HEK293 (cell line): Measurements from ENCODE around the gene ACTRT2.

Experiments used
- CTCF ChIA-PET: fragments of 350-600 bp; formaldehyde crosslinking; extraction: SDS; loops from one replicate; lab custom pipeline; 2021; ENCODE audit warnings: antibody characterized with exemption; lab: Yijun Ruan, JAX
- POLR2A ChIA-PET: fragments of 300-600 bp; formaldehyde crosslinking; extraction: SDS; loops from one replicate; lab custom pipeline; 2020; ENCODE audit warnings: antibody characterized with exemption, inconsistent platforms; lab: Yijun Ruan, JAX
- H3K27ac ChIP-seq: fragments of 200-500 bp; sonication (Bioruptor generic); 2 replicates; pipeline ENCODE4 v1.5.1; 2014; ENCODE audit warnings: low read depth, low read length, control low read depth, inconsistent platforms; ENCODE audit errors: extremely low read depth
- H3K36me3 ChIP-seq, 2 experiments: fragments of 200-500 bp in 1 of 2; sonication (Bioruptor generic) in 1 of 2; 1 replicate in 1 of 2; 2 replicates in 1 of 2; pipeline ENCODE4 v1.5.1; 2014 to 2017; ENCODE audit warnings: inconsistent platforms in 2 of 2, low read length in 2 of 2; ENCODE audit not compliant: control insufficient read depth in 2 of 2, insufficient read depth in 1 of 2
- H3K4me1 ChIP-seq: fragments of 200-500 bp; sonication (Bioruptor generic); 2 replicates; pipeline ENCODE4 v1.5.1; 2014; ENCODE audit warnings: mild to moderate bottlenecking, low read length, inconsistent platforms; ENCODE audit not compliant: control insufficient read depth, insufficient read depth
- H3K4me3 ChIP-seq: 2 replicates; pipeline ENCODE4 v1.5.1; 2011; ENCODE audit warnings: low read depth, mild to moderate bottlenecking, control low read depth, low read length, moderate library complexity
- H3K9me3 ChIP-seq: fragments of 200-500 bp; sonication (Bioruptor generic); 2 replicates; pipeline ENCODE4 v1.5.1; 2014; ENCODE audit warnings: low read depth, low read length, inconsistent platforms; ENCODE audit not compliant: control insufficient read depth, insufficient read depth
- AEBP2 ChIP-seq: fragments of 450-650 bp; formaldehyde crosslinking; IDR thresholded peaks from 2 replicates; pipeline ENCODE4 v1.5.1; 2016; ENCODE audit warnings: missing biosample characterization, missing genetic modification characterization, borderline replicate concordance
- GLI2 ChIP-seq: fragments of 450-650 bp; formaldehyde crosslinking; IDR thresholded peaks from 2 replicates; pipeline ENCODE4; 2017; ENCODE audit warnings: missing biosample characterization, missing genetic modification characterization, low read depth, borderline replicate concordance
- GLIS1 ChIP-seq: fragments of 450-650 bp; formaldehyde crosslinking; IDR thresholded peaks from 2 replicates; pipeline ENCODE4 v1.5.1; 2016; ENCODE audit warnings: missing biosample characterization, missing genetic modification characterization
- HIC1 ChIP-seq: fragments of 450-650 bp; formaldehyde crosslinking; IDR thresholded peaks from 2 replicates; pipeline ENCODE4 v1.5.1; 2016; ENCODE audit warnings: missing biosample characterization, missing genetic modification characterization
- KLF10 ChIP-seq: fragments of 450-650 bp; IDR thresholded peaks from 2 replicates; pipeline ENCODE4 v1.5.1; 2018; ENCODE audit warnings: missing biosample characterization, mild to moderate bottlenecking, missing genetic modification characterization
- KLF8 ChIP-seq: fragments of 450-650 bp; formaldehyde crosslinking; IDR thresholded peaks from 2 replicates; pipeline ENCODE4 v1.5.1; 2016; ENCODE audit warnings: missing biosample characterization, missing genetic modification characterization
- OVOL3 ChIP-seq: fragments of 450-650 bp; formaldehyde crosslinking; IDR thresholded peaks from 2 replicates; pipeline ENCODE4 v1.5.1; 2016; ENCODE audit warnings: missing biosample characterization, missing genetic modification characterization
- SCRT2 ChIP-seq: fragments of 450-650 bp; formaldehyde crosslinking; IDR thresholded peaks from 2 replicates; pipeline ENCODE4 v1.5.1; 2016; ENCODE audit warnings: missing biosample characterization, missing genetic modification characterization
- WT1 ChIP-seq: fragments of 450-650 bp; formaldehyde crosslinking; IDR thresholded peaks from 2 replicates; pipeline ENCODE4 v1.5.1; 2016; ENCODE audit warnings: missing biosample characterization, missing genetic modification characterization
- YY2 ChIP-seq: fragments of 450-650 bp; formaldehyde crosslinking; IDR thresholded peaks from 2 replicates; pipeline ENCODE4 v1.5.1; 2016; ENCODE audit warnings: missing biosample characterization, missing genetic modification characterization
- ZBTB48 ChIP-seq: fragments of 450-650 bp; formaldehyde crosslinking; IDR thresholded peaks from 2 replicates; pipeline ENCODE4 v1.5.1; 2016; ENCODE audit warnings: missing biosample characterization, missing genetic modification characterization
- ZBTB49 ChIP-seq: fragments of 450-650 bp; formaldehyde crosslinking; IDR thresholded peaks from 2 replicates; pipeline ENCODE4 v1.5.1; 2016; ENCODE audit warnings: missing biosample characterization, missing genetic modification characterization, low read depth
- ZEB2 ChIP-seq: fragments of 450-650 bp; formaldehyde crosslinking; IDR thresholded peaks from 2 replicates; pipeline ENCODE4 v1.5.1; 2016; ENCODE audit warnings: missing biosample characterization, missing genetic modification characterization
- ZIC2 ChIP-seq: fragments of 450-650 bp; formaldehyde crosslinking; IDR thresholded peaks from 2 replicates; pipeline ENCODE4 v1.5.1; 2016; ENCODE audit warnings: missing biosample characterization, missing genetic modification characterization
- ZNF10 ChIP-seq: fragments of 450-650 bp; formaldehyde crosslinking; IDR thresholded peaks from 2 replicates; pipeline ENCODE4 v1.5.1; 2017; ENCODE audit warnings: missing biosample characterization, missing genetic modification characterization
- ZNF169 ChIP-seq: fragments of 450-650 bp; formaldehyde crosslinking; IDR thresholded peaks from 2 replicates; pipeline ENCODE4 v1.5.1; 2016; ENCODE audit warnings: missing biosample characterization, missing genetic modification characterization
- ZNF19 ChIP-seq: fragments of 450-650 bp; formaldehyde crosslinking; IDR thresholded peaks from 2 replicates; pipeline ENCODE4; 2016; ENCODE audit warnings: missing biosample characterization, missing genetic modification characterization, low read depth
- ZNF248 ChIP-seq: fragments of 450-650 bp; formaldehyde crosslinking; IDR thresholded peaks from 2 replicates; pipeline ENCODE4 v1.5.1; 2017; ENCODE audit warnings: missing biosample characterization, missing genetic modification characterization
- ZNF324 ChIP-seq: fragments of 450-650 bp; formaldehyde crosslinking; IDR thresholded peaks from 2 replicates; pipeline ENCODE4 v1.5.1; 2016; ENCODE audit warnings: missing biosample characterization, missing genetic modification characterization
- ZNF341 ChIP-seq: fragments of 450-650 bp; formaldehyde crosslinking; IDR thresholded peaks from 2 replicates; pipeline ENCODE4; 2016; ENCODE audit warnings: low read depth, missing biosample characterization, missing genetic modification characterization
- ZNF513 ChIP-seq: fragments of 450-650 bp; IDR thresholded peaks from 2 replicates; pipeline ENCODE4 v1.5.1; 2018; ENCODE audit warnings: missing biosample characterization, missing genetic modification characterization
- ZNF530 ChIP-seq: fragments of 450-650 bp; formaldehyde crosslinking; IDR thresholded peaks from 2 replicates; pipeline ENCODE4 v1.5.1; 2016; ENCODE audit warnings: low read depth, missing biosample characterization, missing genetic modification characterization
- ZNF544 ChIP-seq: fragments of 450-650 bp; formaldehyde crosslinking; IDR thresholded peaks from 2 replicates; pipeline ENCODE4 v1.5.0; 2017; ENCODE audit warnings: missing biosample characterization, missing genetic modification characterization
- ZNF596 ChIP-seq: fragments of 450-650 bp; IDR thresholded peaks from 2 replicates; pipeline ENCODE4 v1.5.0; 2018; ENCODE audit warnings: missing biosample characterization, mild to moderate bottlenecking, missing genetic modification characterization, moderate library complexity
- ZNF610 ChIP-seq: fragments of 450-650 bp; formaldehyde crosslinking; IDR thresholded peaks from 2 replicates; pipeline ENCODE4 v1.5.1; 2016; ENCODE audit warnings: missing biosample characterization, missing genetic modification characterization, borderline replicate concordance
- ZNF654 ChIP-seq: fragments of 450-650 bp; formaldehyde crosslinking; IDR thresholded peaks from 2 replicates; pipeline ENCODE4 v1.5.1; 2016; ENCODE audit warnings: low read depth, missing biosample characterization, missing genetic modification characterization
- ZNF701 ChIP-seq: fragments of 450-650 bp; formaldehyde crosslinking; IDR thresholded peaks from 2 replicates; pipeline ENCODE4 v1.5.1; 2016; ENCODE audit warnings: missing biosample characterization, missing genetic modification characterization
- ZSCAN23 ChIP-seq: fragments of 450-650 bp; formaldehyde crosslinking; IDR thresholded peaks from 2 replicates; pipeline ENCODE4 v1.5.1; 2016; ENCODE audit warnings: missing biosample characterization, missing genetic modification characterization
- ZSCAN5A ChIP-seq: fragments of 450-650 bp; formaldehyde crosslinking; IDR thresholded peaks from 2 replicates; pipeline ENCODE4 v1.5.1; 2016; ENCODE audit warnings: missing biosample characterization, missing genetic modification characterization

Gene ACTRT2

GRCh38 chr1:3009556-3009955 lies 11.7 kb upstream of the ACTRT2 start:
- ChIA-PET POLR2A (no interaction called here), CTCF (no interaction called here)
- Histone ChIP-seq H3K4me3 (no peak overlapping the region), H3K36me3 (no peaks in the 10 kb centered on the region), H3K9me3 (no peaks in the 10 kb centered on the region), H3K4me1 (no peaks in the 10 kb centered on the region), H3K27ac (no peak overlapping the region)
- TF ChIP-seq ZNF654 (tag by site-specific recombination) (no peak), OVOL3 (no peak), ZEB2 (no peak), ZNF596 (no peak), HIC1 (tag by site-specific recombination) (no peak), ZNF341 (tag by site-specific recombination) (no peak), KLF10 (no peak), GLIS1 (tag by site-specific recombination) (no peak), SCRT2 (no peak), ZNF248 (no peak), ZSCAN5A (tag by site-specific recombination) (no peak), ZNF19 (tag by site-specific recombination) (no peak), ZSCAN23 (tag by site-specific recombination) (no peak), ZNF10 (tag by site-specific recombination) (no peak), ZBTB48 (tag by site-specific recombination) (no peak), ZNF610 (tag by site-specific recombination) (no peak), ZNF513 (no peak), GLI2 (tag by site-specific recombination) (no peak), ZBTB49 (tag by site-specific recombination) (no peak)

- H3K4me1 ChIP-seq: no peaks in the 10 kb centered on the region
- H3K4me3 ChIP-seq: no peak overlapping the region
- H3K27ac ChIP-seq: no peak overlapping the region
- CTCF ChIA-PET: no interaction called here
- H3K36me3 ChIP-seq: no peaks in the 10 kb centered on the region
- POLR2A ChIA-PET: no interaction called here
- H3K9me3 ChIP-seq: no peaks in the 10 kb centered on the region
- TF ChIP-seq GLIS1 (tag by site-specific recombination) (no peak), ZNF544 (tag by site-specific recombination) (no peak), AEBP2 (tag by site-specific recombination) (no peak), ZNF10 (tag by site-specific recombination) (no peak), ZNF169 (tag by site-specific recombination) (no peak), KLF8 (tag by site-specific recombination) (no peak), ZNF701 (tag by site-specific recombination) (no peak), WT1 (tag by site-specific recombination) (no peak), YY2 (tag by site-specific recombination) (no peak), ZNF530 (no peak), ZNF324 (no peak), ZIC2 (tag by site-specific recombination) (no peak)
Observed at GRCh38 chr1:3011127-3011526, 10.1 kb upstream of the ACTRT2 start.
